Measurements from ENCODE around the gene MYLK4.

- TF ChIP-seq EP300 (IDR thresholded peaks at IDR 0.05), result no peak
- TF ChIP-seq, protein P1, sequence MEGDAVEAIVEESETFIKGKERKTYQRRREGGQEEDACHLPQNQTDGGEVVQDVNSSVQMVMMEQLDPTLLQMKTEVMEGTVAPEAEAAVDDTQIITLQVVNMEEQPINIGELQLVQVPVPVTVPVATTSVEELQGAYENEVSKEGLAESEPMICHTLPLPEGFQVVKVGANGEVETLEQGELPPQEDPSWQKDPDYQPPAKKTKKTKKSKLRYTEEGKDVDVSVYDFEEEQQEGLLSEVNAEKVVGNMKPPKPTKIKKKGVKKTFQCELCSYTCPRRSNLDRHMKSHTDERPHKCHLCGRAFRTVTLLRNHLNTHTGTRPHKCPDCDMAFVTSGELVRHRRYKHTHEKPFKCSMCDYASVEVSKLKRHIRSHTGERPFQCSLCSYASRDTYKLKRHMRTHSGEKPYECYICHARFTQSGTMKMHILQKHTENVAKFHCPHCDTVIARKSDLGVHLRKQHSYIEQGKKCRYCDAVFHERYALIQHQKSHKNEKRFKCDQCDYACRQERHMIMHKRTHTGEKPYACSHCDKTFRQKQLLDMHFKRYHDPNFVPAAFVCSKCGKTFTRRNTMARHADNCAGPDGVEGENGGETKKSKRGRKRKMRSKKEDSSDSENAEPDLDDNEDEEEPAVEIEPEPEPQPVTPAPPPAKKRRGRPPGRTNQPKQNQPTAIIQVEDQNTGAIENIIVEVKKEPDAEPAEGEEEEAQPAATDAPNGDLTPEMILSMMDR (IDR thresholded peaks at IDR 0.05), result no peak
- no peak for TF ChIP-seq POLR2A (IDR thresholded peaks at IDR 0.05)
- TF ChIP-seq POLR2AphosphoS5 (IDR thresholded peaks at IDR 0.05), result no peak
These were observed 10.1 kb downstream of the MYLK4 start for GRCh38 chr6:2740581-2740980.
